MCF 10A (cell line): ENCODE measurements around the gene MEF2C. TPM values are rescaled to one million over a fixed set of nuclear protein-coding genes. Genes with fewer than 3 reads are reported as not detected.

Experiments
- BruUV-seq: library from RNA; stranded (reverse); fragments of 400-500 nt; replicated peaks from 2 replicates; lab custom pipeline; 2021; lab: Mats Ljungman, UMichigan
- CTCF ChIA-PET: fragments of 300-600 bp; sonication (Branson Sonifier 250); formaldehyde crosslinking; extraction: SDS; loops from one replicate; lab custom pipeline; 2021; ENCODE audit warnings: antibody characterized with exemption, inconsistent platforms; lab: Yijun Ruan, JAX
- POLR2A ChIA-PET: fragments of 300-600, 350-650 bp; sonication (Branson Sonifier 250); formaldehyde crosslinking; extraction: SDS; loops from one replicate; lab custom pipeline; 2020; ENCODE audit warnings: antibody characterized with exemption, inconsistent platforms; lab: Yijun Ruan, JAX
- DNase-seq: peaks from one replicate; pipeline ENCODE4 v3.0.0-alpha.2; 2018; ENCODE audit not compliant: unreplicated experiment
- H3K27ac Mint-ChIP-seq: one replicate; pipeline ENCODE4 v1.8.0; 2022; ENCODE audit warnings: mild to moderate bottlenecking, low read depth, mixed read lengths; ENCODE audit not compliant: unreplicated experiment
- H3K27me3 Mint-ChIP-seq: one replicate; pipeline ENCODE4 v1.8.0; 2022; ENCODE audit warnings: mixed read lengths; ENCODE audit not compliant: insufficient read depth, unreplicated experiment
- H3K36me3 Mint-ChIP-seq: one replicate; pipeline ENCODE4 v1.8.0; 2022; ENCODE audit warnings: mild to moderate bottlenecking, moderate library complexity, mixed read lengths; ENCODE audit not compliant: insufficient read depth, unreplicated experiment
- H3K4me1 Mint-ChIP-seq: one replicate; pipeline ENCODE4 v1.8.0; 2022; ENCODE audit warnings: mixed read lengths; ENCODE audit not compliant: insufficient read depth, unreplicated experiment
- H3K4me3 Mint-ChIP-seq: one replicate; pipeline ENCODE4 v1.8.0; 2022; ENCODE audit warnings: mild to moderate bottlenecking, moderate library complexity, mixed read lengths; ENCODE audit not compliant: unreplicated experiment
- H3K9me3 Mint-ChIP-seq: one replicate; pipeline ENCODE4 v1.8.0; 2022; ENCODE audit warnings: mixed read lengths; ENCODE audit not compliant: unreplicated experiment
- intact Hi-C: fragments of 100-400 bp; cut with micrococcal nuclease; formaldehyde crosslinking; loops from 2 replicates; pipeline ENCODE4 v1.14.1; 2022
- total RNA-seq: library from RNA; stranded (reverse); gene quantifications from 2 replicates; pipeline ENCODE4 v1.2.3, GENCODE V29; 2022
- TF ChIP-seq, protein P1 (sequence below): fragments of 200-600 bp; IDR thresholded peaks from one replicate; pipeline ENCODE4 v1.8.0; 2022; ENCODE audit warnings: antibody characterized with exemption, mild to moderate bottlenecking; ENCODE audit not compliant: unreplicated experiment

Gene MEF2C
- total RNA-seq, 1 experiment from 2014 or later: 0.05 TPM

DNA sequence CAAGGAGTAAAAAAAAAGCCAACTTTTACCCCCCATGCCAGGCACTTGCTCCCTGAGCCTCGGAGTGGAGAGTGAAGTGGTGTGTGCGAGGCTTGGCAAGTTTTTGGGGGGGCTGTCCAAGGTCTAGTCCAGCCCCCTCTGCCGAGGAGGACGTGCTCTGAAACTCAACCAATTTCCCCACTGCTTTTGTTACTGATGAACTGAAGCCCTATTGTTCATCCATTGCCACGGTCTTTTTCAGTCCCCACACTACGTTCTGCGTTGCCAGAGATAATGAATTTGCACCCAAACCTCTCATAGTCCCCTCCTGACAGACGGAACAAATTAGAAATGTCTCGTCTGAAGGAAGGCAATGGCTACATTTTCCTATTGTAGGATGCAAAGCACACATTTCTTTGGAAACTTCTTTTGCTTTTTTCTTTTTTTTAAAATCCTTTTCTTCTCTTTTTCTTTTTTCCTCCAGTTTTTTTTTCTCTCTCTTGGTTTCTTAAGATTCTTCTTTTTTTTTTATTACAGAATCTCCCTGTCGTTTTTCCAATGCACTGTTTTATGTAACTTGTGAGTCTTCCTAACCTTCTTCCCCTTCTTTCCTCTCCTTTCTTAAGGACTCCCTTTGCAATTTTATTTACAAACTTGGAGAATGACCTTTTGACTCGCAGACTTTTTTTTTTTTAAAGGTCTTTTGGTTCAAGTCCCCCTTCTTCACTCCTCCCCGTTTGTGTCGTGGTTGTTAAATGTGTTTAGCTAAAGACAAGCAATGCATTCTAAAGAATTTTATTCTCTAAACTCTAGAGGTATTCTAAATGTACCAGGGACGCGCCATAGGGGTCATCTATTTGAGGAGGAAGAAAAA, 209.5 kb downstream of the MEF2C start:
- intact Hi-C loops: no loop called here
- Mint-ChIP-seq H3K36me3 (no peaks in the 10 kb centered on the region), H3K4me3 (no peak overlapping the region), H3K27me3 (peaks cover 88% of the 10 kb centered on the region), H3K27ac (no peak overlapping the region), H3K9me3 (no peaks in the 10 kb centered on the region), H3K4me1 (no peaks in the 10 kb centered on the region)
- TF ChIP-seq, protein P1, sequence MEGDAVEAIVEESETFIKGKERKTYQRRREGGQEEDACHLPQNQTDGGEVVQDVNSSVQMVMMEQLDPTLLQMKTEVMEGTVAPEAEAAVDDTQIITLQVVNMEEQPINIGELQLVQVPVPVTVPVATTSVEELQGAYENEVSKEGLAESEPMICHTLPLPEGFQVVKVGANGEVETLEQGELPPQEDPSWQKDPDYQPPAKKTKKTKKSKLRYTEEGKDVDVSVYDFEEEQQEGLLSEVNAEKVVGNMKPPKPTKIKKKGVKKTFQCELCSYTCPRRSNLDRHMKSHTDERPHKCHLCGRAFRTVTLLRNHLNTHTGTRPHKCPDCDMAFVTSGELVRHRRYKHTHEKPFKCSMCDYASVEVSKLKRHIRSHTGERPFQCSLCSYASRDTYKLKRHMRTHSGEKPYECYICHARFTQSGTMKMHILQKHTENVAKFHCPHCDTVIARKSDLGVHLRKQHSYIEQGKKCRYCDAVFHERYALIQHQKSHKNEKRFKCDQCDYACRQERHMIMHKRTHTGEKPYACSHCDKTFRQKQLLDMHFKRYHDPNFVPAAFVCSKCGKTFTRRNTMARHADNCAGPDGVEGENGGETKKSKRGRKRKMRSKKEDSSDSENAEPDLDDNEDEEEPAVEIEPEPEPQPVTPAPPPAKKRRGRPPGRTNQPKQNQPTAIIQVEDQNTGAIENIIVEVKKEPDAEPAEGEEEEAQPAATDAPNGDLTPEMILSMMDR: no peak
- ChIA-PET CTCF (no interaction called here), POLR2A (no interaction called here)
- no TSS peak for BruUV-seq
- no peak for DNase-seq

- no peak overlapping the region for H3K27ac Mint-ChIP-seq
- BruUV-seq: no TSS peak
- ChIA-PET CTCF (interaction anchor here (0.6 to 1.0 kb wide), 4 partner anchors 8 to 859 kb away, joined by 3 to 5 read pairs (median 4); no protein-coding TSS in a partner anchor), POLR2A (no interaction called here)
- H3K36me3 Mint-ChIP-seq: no peaks in the 10 kb centered on the region
- no peak for DNase-seq
- intact Hi-C loops: no loop called here
- no peaks in the 10 kb centered on the region for H3K9me3 Mint-ChIP-seq
- H3K27me3 Mint-ChIP-seq: peaks cover 88% of the 10 kb centered on the region
- TF ChIP-seq, protein P1: no peak
- no peak overlapping the region for H3K4me3 Mint-ChIP-seq
- no peaks in the 10 kb centered on the region for H3K4me1 Mint-ChIP-seq
Observed at GRCh38 chr5:88672644-88673252, 210.2 kb downstream of the MEF2C start.

GRCh38 chr5:88671505-88672499, 211.2 kb downstream of the MEF2C start:
- no peaks in the 10 kb centered on the region for H3K36me3 Mint-ChIP-seq
- intact Hi-C loops: no loop called here
- H3K4me3 Mint-ChIP-seq: no peak overlapping the region
- CTCF ChIA-PET: interaction anchor here (0.6 to 1.1 kb wide), 4 partner anchors 8 to 858 kb away, joined by 3 to 6 read pairs (median 4); no protein-coding TSS in a partner anchor
- BruUV-seq: no TSS peak
- no peak for DNase-seq
- POLR2A ChIA-PET: interaction anchor here (0.7 kb wide), 1 partner anchor 7 kb away, joined by 3 read pairs; no protein-coding TSS in a partner anchor
- no peak overlapping the region for H3K27ac Mint-ChIP-seq
- peaks cover 88% of the 10 kb centered on the region for H3K27me3 Mint-ChIP-seq
- no peaks in the 10 kb centered on the region for H3K9me3 Mint-ChIP-seq
- H3K4me1 Mint-ChIP-seq: no peaks in the 10 kb centered on the region
- TF ChIP-seq, protein P1: no peak
